ENCODE results near the gene COG4. TPM values are rescaled to one million over a fixed set of nuclear protein-coding genes. Genes with fewer than 3 reads are reported as not detected.

COG4 gene
- polyA plus RNA-seq, 3 donors: 37.6 to 40.6 (median 40.1) TPM

DNA sequence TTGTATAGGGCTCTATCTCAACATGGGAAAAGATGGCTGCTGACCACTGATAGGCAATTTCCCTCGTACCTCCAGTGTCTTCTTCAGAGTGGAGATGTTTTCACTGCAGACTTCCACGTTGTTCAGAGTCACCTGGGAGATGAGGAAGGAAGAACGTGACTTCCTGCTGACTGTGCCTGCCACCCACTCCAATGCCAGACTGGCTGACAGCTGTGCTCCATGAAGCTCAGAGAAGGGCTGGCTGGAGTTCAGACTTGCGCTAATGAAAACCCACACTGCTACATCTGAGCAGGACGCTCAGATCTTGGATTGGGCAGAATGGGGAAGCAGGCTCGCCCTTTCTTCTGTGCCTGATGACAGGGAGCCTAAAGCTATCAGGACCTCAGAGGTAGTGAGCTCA is 33.1 kb downstream of the COG4 start:
- peak overlapping the region in 1 of 7 donors; percentile 58 for H3K27ac Mint-ChIP-seq

DNA sequence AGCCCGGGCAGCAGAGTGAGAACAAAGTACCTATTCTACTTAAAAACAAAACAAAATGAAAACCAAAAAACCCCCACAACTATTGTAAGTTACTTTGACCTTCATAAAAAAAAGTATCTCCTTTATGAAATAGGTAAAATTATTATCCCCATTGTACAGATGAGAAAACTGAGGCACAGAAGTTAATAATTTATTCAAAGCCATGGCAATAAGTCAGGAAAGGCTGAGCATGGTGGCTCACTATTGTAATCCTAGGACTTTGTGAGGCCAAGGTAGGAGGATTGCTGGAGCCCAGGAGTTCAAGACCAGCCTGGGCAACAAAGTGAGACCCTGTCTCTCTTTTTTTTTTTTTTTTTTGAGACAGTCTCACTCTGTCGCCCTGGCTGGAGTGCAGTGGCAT is 38.5 kb downstream of the COG4 start:
- H3K79me2 ChIP-seq (ENCODE audit: insufficient read depth, low read length): no peaks in the 10 kb centered on the region
- intact Hi-C loops (cut with micrococcal nuclease): no loop called here
- Mint-ChIP-seq H3K4me3 (no peak overlapping the region), H3K9me3 (no peaks in the 10 kb centered on the region), H3K27me3 (ENCODE audit: low read depth in 3 of 3) (no peaks in the 10 kb centered on the region), H3K4me1 (no peaks in the 10 kb centered on the region), H3K36me3 (peaks cover 52 to 88% of the 10 kb centered on the region in 2 donors), H3K27ac (no peak overlapping the region)
- no peaks in the 10 kb centered on the region for H3K4me1 ChIP-seq (ENCODE audit: control insufficient read depth in 1 of 2, insufficient read depth in 2 of 2, low read length in 2 of 2)
- 100% methylated on average over 1 of the region's 2 CpGs for WGBS (ENCODE audit: insufficient coverage)
- H2AFZ ChIP-seq (ENCODE audit: insufficient read depth, low read depth, low read length, poor library complexity, severe bottlenecking): no peak overlapping the region
- H4K20me1 ChIP-seq (ENCODE audit: insufficient read depth, low read length): no peaks in the 10 kb centered on the region
- H3K4me2 ChIP-seq (replicated peaks; ENCODE audit: extremely low read depth, low read length, poor library complexity, severe bottlenecking): no peak overlapping the region
- no peaks in the 10 kb centered on the region for H3K27me3 ChIP-seq (ENCODE audit: control insufficient read depth in 2 of 2, insufficient read depth in 2 of 2, low read length in 2 of 2)
- H3K9me3 ChIP-seq (replicated peaks in 1 of 2; ENCODE audit: control insufficient read depth in 1 of 2, insufficient read depth in 1 of 2, low read length in 2 of 2): no peaks in the 10 kb centered on the region
- H3K27ac ChIP-seq (ENCODE audit: low read depth in 1 of 2, low read length in 2 of 2): no peak overlapping the region
- TF ChIP-seq, protein P1, sequence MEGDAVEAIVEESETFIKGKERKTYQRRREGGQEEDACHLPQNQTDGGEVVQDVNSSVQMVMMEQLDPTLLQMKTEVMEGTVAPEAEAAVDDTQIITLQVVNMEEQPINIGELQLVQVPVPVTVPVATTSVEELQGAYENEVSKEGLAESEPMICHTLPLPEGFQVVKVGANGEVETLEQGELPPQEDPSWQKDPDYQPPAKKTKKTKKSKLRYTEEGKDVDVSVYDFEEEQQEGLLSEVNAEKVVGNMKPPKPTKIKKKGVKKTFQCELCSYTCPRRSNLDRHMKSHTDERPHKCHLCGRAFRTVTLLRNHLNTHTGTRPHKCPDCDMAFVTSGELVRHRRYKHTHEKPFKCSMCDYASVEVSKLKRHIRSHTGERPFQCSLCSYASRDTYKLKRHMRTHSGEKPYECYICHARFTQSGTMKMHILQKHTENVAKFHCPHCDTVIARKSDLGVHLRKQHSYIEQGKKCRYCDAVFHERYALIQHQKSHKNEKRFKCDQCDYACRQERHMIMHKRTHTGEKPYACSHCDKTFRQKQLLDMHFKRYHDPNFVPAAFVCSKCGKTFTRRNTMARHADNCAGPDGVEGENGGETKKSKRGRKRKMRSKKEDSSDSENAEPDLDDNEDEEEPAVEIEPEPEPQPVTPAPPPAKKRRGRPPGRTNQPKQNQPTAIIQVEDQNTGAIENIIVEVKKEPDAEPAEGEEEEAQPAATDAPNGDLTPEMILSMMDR (IDR thresholded peaks at IDR 0.05): no peak
- H3K36me3 ChIP-seq (replicated peaks in 1 of 2; ENCODE audit: control insufficient read depth in 1 of 2, insufficient read depth in 2 of 2, low read length in 2 of 2): peaks cover 71 to 88% of the 10 kb centered on the region in 2 donors
- H3K9ac ChIP-seq (ENCODE audit: insufficient read depth, low read length, poor library complexity, severe bottlenecking): no peak overlapping the region
- no peak overlapping the region for H3K4me3 ChIP-seq (replicated peaks in 1 of 3; ENCODE audit: low read depth in 2 of 3, low read length in 3 of 3)
- DNase-seq: no peak

More for the DNA sequence above, 33.1 kb downstream of the COG4 start:
- Histone ChIP-seq H3K9me3 (replicated peaks in 1 of 2; ENCODE audit: control insufficient read depth in 1 of 2, insufficient read depth in 1 of 2, low read length in 2 of 2) (no peaks in the 10 kb centered on the region), H3K27me3 (ENCODE audit: control insufficient read depth in 2 of 2, insufficient read depth in 2 of 2, low read length in 2 of 2) (no peaks in the 10 kb centered on the region), H3K4me1 (ENCODE audit: control insufficient read depth in 1 of 2, insufficient read depth in 2 of 2, low read length in 2 of 2) (no peaks in the 10 kb centered on the region), H3K27ac (ENCODE audit: low read depth in 1 of 2, low read length in 2 of 2) (no peak overlapping the region), H3K9ac (ENCODE audit: insufficient read depth, low read length, poor library complexity, severe bottlenecking) (no peak overlapping the region), H3K4me3 (replicated peaks in 1 of 3; ENCODE audit: low read depth in 2 of 3, low read length in 3 of 3) (no peak overlapping the region), H4K20me1 (ENCODE audit: insufficient read depth, low read length) (no peaks in the 10 kb centered on the region), H3K36me3 (replicated peaks in 1 of 2; ENCODE audit: control insufficient read depth in 1 of 2, insufficient read depth in 2 of 2, low read length in 2 of 2) (peaks cover 67 to 88% of the 10 kb centered on the region in 2 donors), H3K4me2 (replicated peaks; ENCODE audit: extremely low read depth, low read length, poor library complexity, severe bottlenecking) (no peak overlapping the region), H2AFZ (ENCODE audit: insufficient read depth, low read depth, low read length, poor library complexity, severe bottlenecking) (no peak overlapping the region), H3K79me2 (ENCODE audit: insufficient read depth, low read length) (no peaks in the 10 kb centered on the region)
- Mint-ChIP-seq H3K36me3 (peaks cover 48 to 93% of the 10 kb centered on the region in 2 donors), H3K9me3 (no peaks in the 10 kb centered on the region), H3K4me1 (no peaks in the 10 kb centered on the region), H3K27me3 (ENCODE audit: low read depth in 3 of 3) (no peaks in the 10 kb centered on the region), H3K4me3 (no peak overlapping the region)
- TF ChIP-seq, protein P1 (IDR thresholded peaks at IDR 0.05): no peak
- DNase-seq: no peak
- 23% methylated on average over 2 of the region's 6 CpGs for WGBS (ENCODE audit: insufficient coverage)
- intact Hi-C loops (cut with micrococcal nuclease): no loop called here
